OCI-LY7 (cell line): Measurements from ENCODE around the gene EGR4. TPM values are rescaled to one million over a fixed set of nuclear protein-coding genes. Genes with fewer than 3 reads are reported as not detected.

Source experiments
- BruUV-seq: library from RNA; stranded (reverse); fragments of 400-500 nt; replicated peaks from 2 replicates; lab custom pipeline; 2021; lab: Mats Ljungman, UMichigan
- CTCF ChIA-PET: fragments of 300-600 bp; sonication (Branson Sonifier 250); formaldehyde crosslinking; loops from one replicate; lab custom pipeline; 2022; ENCODE audit warnings: antibody characterized with exemption; ENCODE audit not compliant: unreplicated experiment; lab: Charles Lee
- POLR2A ChIA-PET: fragments of 300-600 bp; sonication (Branson Sonifier 250); formaldehyde crosslinking; loops from one replicate; lab custom pipeline; 2022; ENCODE audit warnings: antibody characterized with exemption; lab: Charles Lee
- DNase-seq: peaks from one replicate; pipeline ENCODE4 v3.0.0-alpha.2; 2015; ENCODE audit warnings: low spot score
- H2AFZ ChIP-seq: fragments of 200-600 bp; sonication (generic), shearing (Covaris generic); 2 replicates; pipeline ENCODE4 v1.6.1; 2014; ENCODE audit warnings: mild to moderate bottlenecking, antibody characterized with exemption, low read length, moderate library complexity
- H3K27ac ChIP-seq: fragments of 200-600 bp; sonication (generic); 2 replicates; pipeline ENCODE4 v1.5.1; 2014; ENCODE audit warnings: mixed run types, low read depth, mild to moderate bottlenecking, moderate library complexity, low read length, inconsistent platforms; ENCODE audit not compliant: poor library complexity, severe bottlenecking
- H3K36me3 ChIP-seq: fragments of 200-600 bp; sonication (generic); 2 replicates; pipeline ENCODE4 v1.6.1; 2014; ENCODE audit warnings: mild to moderate bottlenecking, antibody characterized with exemption, low read length, moderate library complexity, mixed read lengths; ENCODE audit not compliant: insufficient read depth
- H3K4me1 ChIP-seq: fragments of 200-600 bp; sonication (generic); 2 replicates; pipeline ENCODE4 v1.5.1; 2014; ENCODE audit warnings: mild to moderate bottlenecking, low read length; ENCODE audit not compliant: insufficient read depth, poor library complexity, severe bottlenecking
- H3K4me2 ChIP-seq: fragments of 200-600 bp; sonication (generic); 2 replicates; pipeline ENCODE4 v1.6.1; 2014; ENCODE audit warnings: mild to moderate bottlenecking, low read length
- H3K4me3 ChIP-seq: fragments of 200-600 bp; sonication (generic); 2 replicates; pipeline ENCODE4 v1.5.1; 2014; ENCODE audit warnings: mild to moderate bottlenecking, low read depth, low read length; ENCODE audit not compliant: poor library complexity, severe bottlenecking
- H3K79me2 ChIP-seq: fragments of 200-600 bp; sonication (generic); 2 replicates; pipeline ENCODE4 v1.6.1; 2016; ENCODE audit warnings: low read depth, mild to moderate bottlenecking, low read length, moderate library complexity, mixed read lengths; ENCODE audit not compliant: insufficient read depth
- H3K9me2 ChIP-seq: fragments of 200-600 bp; sonication (generic); 2 replicates; pipeline ENCODE4 v1.6.1; 2016; ENCODE audit warnings: mild to moderate bottlenecking, low read length, mixed read lengths; ENCODE audit not compliant: insufficient read depth
- H3K9me3 ChIP-seq: fragments of 200-600 bp; sonication (generic); 2 replicates; pipeline ENCODE4 v1.6.1; 2014; ENCODE audit warnings: mild to moderate bottlenecking, mixed run types, low read length, mixed read lengths
- H4K20me1 ChIP-seq: fragments of 200-600 bp; sonication (generic); 2 replicates; pipeline ENCODE4 v1.6.1; 2014; ENCODE audit warnings: mild to moderate bottlenecking, antibody characterized with exemption, low read length, moderate library complexity, mixed read lengths; ENCODE audit not compliant: insufficient read depth
- CTCF ChIP-seq: fragments of 200-600 bp; sonication (generic); conservative IDR thresholded peaks from 2 replicates; pipeline ENCODE4 v1.5.1; 2014; ENCODE audit warnings: mild to moderate bottlenecking, antibody characterized with exemption, low read length, moderate library complexity, mixed read lengths
- EZH2phosphoT487 ChIP-seq: fragments of 200-600 bp; sonication (generic); IDR thresholded peaks from 2 replicates; pipeline ENCODE4 v1.6.1; 2018; ENCODE audit warnings: low read depth, borderline replicate concordance, mild to moderate bottlenecking, mixed run types, antibody characterized with exemption, low read length, moderate library complexity, mixed read lengths
- intact Hi-C: fragments of 100-400 bp; cut with micrococcal nuclease; formaldehyde crosslinking; loops from one replicate; pipeline ENCODE4 v1.10.0; 2022; ENCODE audit not compliant: unreplicated experiment
- total RNA-seq, 2 experiments: library from RNA; depleted of rRNA in 1 of 2; stranded (reverse); fragments of >200 nt in 1 of 2; shearing (Covaris generic) in 1 of 2; gene quantifications; 2 replicates each; pipeline ENCODE4 v1.2.3, GENCODE V29; 2014 to 2022

Gene EGR4
- total RNA-seq, 2 experiments from 2014 or later: not detected

DNA sequence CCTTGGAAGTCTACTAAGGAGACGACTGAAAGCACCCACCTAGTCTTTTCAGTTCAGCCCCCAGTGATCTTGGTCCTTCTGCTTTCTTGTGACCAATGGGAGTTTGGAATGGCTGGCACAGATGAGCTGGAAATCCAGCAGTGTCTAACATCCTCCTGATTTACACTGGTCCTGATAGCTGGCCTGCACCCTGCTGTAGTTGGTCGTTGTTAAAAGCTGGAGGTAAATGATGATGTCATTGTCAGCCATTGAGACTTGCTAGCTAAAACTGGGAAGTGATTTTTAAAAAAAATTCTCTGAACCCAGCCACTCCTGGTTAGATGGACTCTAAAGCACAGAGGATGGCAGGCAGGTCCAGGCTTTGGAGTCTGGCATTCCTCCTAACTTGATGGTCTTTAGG lies 39.9 kb downstream of the EGR4 start:
- DNase-seq: no peak
- Histone ChIP-seq H3K4me2 (no peak overlapping the region), H3K9me2 (no peaks in the 10 kb centered on the region), H3K4me1 (no peaks in the 10 kb centered on the region), H3K36me3 (peaks cover 91% of the 10 kb centered on the region), H2AFZ (no peak overlapping the region), H3K9me3 (no peaks in the 10 kb centered on the region), H3K79me2 (no peaks in the 10 kb centered on the region), H3K27ac (no peak overlapping the region), H3K4me3 (no peak overlapping the region), H4K20me1 (no peaks in the 10 kb centered on the region; the same call in 1 of the 2 replicates)
- ChIA-PET CTCF (interaction anchor here (1.1 kb wide), 1 partner anchor 15 kb away, joined by 3 read pairs; no protein-coding TSS in a partner anchor), POLR2A (interaction anchor here (0.6 to 1.8 kb wide), 3 partner anchors 15 to 1199 kb away, joined by 3 to 11 read pairs (median 4); no protein-coding TSS in a partner anchor)
- TF ChIP-seq CTCF: no peak
- no peak for TF ChIP-seq EZH2phosphoT487
- no TSS peak for BruUV-seq
- intact Hi-C loops: no loop called here

DNA sequence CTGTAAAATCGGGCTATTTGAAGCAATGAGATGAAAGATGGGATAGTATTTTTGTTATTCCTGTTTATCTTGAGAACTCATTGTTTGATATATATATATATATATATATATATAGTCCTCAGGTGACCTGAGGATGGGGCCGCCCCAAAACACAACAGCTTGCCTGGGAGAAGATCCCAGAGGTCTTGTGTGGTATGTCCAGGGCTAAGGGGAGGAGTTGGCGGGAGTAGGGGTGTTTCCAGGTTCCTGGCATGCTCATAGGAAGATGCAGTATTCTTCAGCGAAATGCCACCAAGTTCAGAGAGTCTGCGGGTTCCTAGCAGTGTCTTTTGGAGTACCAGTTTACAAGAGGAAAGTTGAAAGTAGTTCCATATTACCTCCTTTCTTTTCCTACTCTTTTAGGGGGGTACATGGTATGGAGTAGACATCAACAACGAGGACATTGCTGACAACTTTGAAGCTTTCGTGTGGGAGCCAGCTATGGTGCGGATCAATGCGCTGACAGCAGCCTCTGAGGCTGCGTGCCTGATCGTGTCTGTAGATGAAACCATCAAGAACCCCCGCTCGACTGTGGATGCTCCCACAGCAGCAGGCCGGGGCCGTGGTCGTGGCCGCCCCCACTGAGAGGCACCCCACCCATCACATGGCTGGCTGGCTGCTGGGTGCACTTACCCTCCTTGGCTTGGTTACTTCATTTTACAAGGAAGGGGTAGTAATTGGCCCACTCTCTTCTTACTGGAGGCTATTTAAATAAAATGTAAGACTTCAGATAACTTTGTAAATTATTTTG lies 40.9 kb downstream of the EGR4 start:
- Histone ChIP-seq H3K9me2 (no peaks in the 10 kb centered on the region), H3K9me3 (no peaks in the 10 kb centered on the region), H3K79me2 (no peaks in the 10 kb centered on the region), H3K4me2 (no peak overlapping the region), H3K4me3 (no peak overlapping the region), H3K4me1 (no peaks in the 10 kb centered on the region), H4K20me1 (no peaks in the 10 kb centered on the region; the same call in 1 of the 2 replicates), H3K36me3 (peaks cover 91% of the 10 kb centered on the region), H2AFZ (no peak overlapping the region), H3K27ac (no peak overlapping the region)
- POLR2A ChIA-PET: interaction anchor here (1.8 kb wide), 1 partner anchor 14 kb away, joined by 11 read pairs; no protein-coding TSS in a partner anchor
- DNase-seq: no peak
- TF ChIP-seq EZH2phosphoT487 (no peak), CTCF (no peak)
- CTCF ChIA-PET: interaction anchor here (1.1 kb wide), 1 partner anchor 14 kb away, joined by 3 read pairs; no protein-coding TSS in a partner anchor
- BruUV-seq: no TSS peak
- intact Hi-C loops: no loop called here
